NCI-H82 (cell line): ENCODE results near the gene SOX11.
A peak's percentile ranks its signal among the peaks of the same experiment; 100 is the strongest.
"Not testable (repeated sequence)": the region's sequence is repeated elsewhere in the genome, so short reads cannot be mapped to it uniquely, and the experiment has no call there.

Experiments used
- DNase-seq: peaks from one replicate; lab custom pipeline; 2025; lab: John Stamatoyannopoulos, UW

Gene SOX11

DNA sequence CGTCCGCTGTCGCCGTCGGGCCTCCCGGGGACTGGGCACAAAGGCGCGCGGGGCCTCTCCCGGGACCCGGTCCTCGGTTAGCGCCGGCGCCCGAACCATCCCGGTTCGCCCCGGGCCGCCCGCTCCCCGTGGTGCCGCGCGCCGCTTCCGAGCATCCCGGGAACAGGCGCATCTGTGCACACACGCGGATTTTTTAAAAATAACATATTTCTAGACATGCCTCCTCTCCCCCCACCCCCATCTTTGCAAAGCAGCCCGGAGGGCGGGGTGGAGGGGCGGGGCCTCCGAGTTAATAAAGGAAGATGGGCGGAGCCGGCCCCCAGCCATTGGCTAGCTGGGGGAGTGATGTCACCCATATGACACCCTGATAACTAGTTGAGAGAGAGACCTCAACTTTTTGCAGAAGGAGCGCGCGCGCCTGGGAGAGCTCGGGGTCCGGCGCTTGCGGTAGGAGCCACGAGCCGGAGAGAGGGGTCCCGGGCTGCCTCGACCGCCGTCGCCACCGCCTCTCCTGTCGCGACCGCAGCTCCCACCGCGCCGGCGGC is at the start of gene SOX11:
Gene SOX11, plus strand, starts transcription at position 400 of the 545 bp plus-strand sequence. CDS start 338 bp downstream, outside the sequence.
- DNase-seq, result peak; percentile 99

DNA sequence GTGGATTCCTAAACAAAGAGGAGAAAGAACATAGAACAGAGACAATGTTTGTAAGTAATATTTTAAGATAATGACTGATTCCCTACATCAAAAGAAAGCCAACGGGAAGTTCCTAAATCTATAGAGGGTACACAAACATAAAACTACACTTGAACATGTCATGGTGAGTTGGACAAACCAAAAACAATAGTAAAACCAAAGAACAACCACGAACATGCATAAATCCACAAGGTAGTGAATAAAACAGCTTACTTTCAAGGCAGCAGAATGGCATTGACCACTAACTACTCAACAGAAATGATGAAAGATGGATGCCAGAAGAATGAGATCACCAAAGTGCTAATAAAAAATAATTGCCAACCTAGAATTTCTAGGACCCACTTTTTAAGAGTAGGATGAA is 39.5 kb upstream of the SOX11 start:
- DNase-seq, result not testable (repeated sequence)

DNA sequence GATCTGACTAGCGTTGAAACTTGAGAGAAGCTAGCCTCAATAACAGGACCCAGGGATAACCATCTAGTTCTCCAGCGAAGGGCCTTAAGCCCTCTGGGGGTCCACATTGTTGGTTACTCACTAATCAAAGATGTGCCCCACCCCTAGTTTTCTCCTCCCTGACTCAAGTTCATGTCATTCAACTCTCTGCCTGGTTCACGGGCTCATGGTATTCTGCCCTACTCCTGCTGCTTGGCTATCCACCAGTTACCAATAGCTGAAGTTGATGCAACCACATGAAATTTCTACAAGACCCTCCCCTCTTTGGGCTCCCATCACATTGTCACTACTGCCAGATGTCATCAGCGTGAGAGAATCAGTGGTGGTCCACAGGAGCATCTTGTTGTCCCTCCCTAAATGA is 38.4 kb upstream of the SOX11 start:
- DNase-seq, result not testable (repeated sequence)

DNA sequence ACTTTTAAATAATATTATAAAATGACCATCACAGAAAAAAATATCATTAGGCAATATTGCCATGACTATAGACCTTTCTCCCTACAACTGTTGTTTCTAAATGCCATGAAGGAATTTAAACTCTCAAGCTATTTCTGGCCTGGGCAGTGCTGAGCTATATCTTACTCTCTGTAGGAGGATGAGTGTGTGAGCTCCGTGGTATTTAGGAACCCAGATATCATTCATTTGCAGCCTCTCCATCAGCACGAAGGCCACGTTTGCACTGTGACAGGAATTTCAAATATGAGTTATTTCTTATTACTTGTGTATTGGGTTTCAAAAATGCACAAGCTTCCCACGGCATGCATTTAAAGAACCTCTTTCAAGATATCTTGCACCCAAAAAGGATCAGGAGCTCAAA is 35.0 kb upstream of the SOX11 start:
- no peak for DNase-seq

DNA sequence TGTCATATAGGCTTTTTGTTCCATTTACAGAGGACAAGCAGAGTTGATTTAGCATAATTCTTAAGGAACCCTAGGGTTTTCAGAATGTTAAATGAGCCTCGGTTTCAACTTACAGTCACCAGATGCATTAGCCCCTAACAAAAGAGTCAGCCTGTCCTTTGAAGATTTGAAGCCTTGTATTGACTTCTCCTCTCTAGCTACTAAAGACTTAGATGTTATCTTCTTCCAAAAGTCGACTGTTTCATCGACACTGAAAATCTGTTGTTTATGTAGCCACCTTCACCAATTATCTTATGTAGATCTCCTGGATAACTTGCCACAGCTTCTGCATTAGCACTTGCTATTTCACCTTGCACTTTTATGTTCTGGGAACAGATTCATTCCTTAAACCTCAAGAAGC is 31.6 kb upstream of the SOX11 start:
- DNase-seq, result no peak

DNA sequence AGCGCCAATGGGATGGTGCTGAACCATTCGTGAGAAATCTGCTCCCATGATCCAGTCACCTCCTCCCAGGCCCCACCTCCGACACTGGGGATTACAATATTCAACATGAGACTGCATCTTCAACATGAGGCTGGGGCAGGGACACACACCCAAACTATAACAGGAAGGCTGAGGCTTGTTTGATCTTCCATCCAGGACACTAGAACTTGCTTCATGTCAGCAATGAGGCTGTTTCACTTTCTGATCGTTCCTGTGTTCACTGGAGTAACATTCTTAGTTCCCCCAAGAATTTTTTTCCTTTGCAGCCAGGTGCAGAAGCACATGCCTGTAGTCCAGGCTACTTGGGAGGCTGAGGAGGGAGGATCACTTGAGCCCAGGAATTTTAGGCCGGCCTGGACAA is 30.8 kb upstream of the SOX11 start:
- DNase-seq, result no peak

DNA sequence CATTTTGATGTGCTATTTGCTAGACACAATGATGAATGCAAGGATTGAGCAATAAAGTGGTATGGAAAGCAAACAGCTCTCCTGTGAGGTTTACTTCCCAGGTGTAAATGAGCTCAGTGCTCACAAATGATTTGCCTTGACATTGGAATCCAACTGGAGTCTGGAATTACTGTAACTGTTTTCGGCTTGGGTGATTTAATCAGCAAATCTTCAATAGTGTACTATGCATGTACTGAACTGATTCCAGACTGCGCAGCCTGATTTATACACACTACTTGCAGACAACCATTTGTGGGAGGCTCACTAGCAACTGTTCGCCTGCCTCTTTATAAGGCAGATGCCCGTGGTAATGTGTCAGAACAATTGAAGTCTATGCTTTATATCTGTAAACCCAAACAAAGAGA is 27.9 kb upstream of the SOX11 start:
- DNase-seq, result no peak

DNA sequence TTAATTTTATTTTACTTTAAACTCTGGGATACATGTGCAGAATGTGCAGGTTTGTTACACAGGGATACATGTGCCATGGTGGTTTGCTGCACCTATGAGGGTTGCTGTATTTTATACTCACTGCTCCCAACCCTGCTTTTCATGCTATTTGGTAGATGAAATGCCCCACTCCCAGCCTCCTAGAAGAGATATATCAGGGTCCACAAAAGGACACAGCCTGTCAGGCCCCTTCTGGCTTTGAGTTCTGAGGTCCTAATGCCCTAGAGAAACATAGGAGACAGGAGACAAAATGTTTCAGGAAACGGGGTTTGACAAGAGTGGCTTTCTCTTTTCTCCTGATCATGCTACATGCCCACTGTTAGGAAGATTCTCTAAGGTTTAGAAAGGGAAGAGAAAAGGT is 27.1 kb upstream of the SOX11 start:
- no peak for DNase-seq

DNA sequence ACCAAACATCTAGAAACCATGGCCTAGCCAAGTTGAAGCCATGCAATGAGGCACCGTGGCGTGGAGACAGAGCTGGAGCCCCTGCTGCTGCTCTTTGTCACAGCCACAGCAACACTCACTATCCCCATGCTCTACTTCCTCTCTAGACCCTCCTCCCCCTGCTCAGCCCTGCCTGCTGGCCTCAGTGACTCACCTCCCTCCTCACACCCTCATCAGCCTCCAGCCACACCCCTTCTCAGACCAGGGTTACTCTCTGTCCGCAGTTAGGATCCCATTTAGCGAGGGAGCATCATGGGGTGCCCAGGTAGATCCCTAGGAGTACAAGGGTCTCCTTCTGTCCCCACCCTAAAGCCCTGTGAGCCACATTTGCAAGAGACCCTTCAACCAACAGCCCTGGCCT is 25.4 kb upstream of the SOX11 start:
- no peak for DNase-seq

DNA sequence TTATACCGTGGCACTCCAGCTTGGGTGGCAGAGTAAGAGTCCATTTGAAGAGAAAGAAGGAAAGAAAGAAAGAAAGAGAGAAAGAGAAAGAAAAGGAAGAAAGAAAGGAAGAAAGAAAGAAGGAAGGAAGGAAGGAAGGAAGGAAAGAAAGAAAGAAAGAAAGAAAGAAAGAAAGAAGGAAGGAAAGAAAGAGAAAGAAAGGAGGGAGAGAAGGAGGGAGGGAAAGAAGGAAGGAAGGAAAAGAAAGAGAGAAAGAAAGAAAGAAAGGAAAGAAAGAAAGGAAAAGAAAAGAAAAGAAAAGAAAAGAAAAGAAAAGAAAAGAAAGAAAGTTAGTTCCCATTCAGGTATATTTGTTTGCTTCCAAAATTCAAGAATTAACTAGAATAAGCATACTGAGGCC is 24.5 kb upstream of the SOX11 start:
- not testable (repeated sequence) for DNase-seq

DNA sequence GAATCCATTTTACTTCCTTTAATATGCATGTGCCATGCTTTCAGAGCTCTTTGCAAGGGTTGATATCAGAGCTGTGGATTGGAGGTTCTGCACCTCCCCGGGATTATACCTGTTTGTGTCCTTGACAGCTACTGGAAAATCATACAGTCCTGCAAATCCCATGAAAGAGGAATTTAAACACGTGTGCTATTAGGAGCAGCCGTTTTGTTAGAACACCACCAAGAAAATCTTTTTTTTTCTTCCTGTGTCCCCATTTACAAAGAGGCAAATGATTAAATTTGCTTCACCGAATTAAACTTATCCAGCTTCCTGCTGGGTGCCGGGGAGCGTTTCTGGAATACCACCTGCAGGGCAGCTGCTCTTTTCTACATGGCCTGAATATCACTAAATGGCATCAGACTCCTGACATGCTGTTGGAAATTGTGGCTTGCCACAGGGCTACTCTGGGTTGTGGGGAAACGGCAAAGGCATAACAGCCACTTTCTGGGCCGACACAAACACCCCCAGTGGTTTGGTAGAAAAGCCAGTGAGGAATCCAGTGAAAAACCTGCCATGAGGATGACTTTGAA is 23.4 kb upstream of the SOX11 start:
- no peak for DNase-seq

DNA sequence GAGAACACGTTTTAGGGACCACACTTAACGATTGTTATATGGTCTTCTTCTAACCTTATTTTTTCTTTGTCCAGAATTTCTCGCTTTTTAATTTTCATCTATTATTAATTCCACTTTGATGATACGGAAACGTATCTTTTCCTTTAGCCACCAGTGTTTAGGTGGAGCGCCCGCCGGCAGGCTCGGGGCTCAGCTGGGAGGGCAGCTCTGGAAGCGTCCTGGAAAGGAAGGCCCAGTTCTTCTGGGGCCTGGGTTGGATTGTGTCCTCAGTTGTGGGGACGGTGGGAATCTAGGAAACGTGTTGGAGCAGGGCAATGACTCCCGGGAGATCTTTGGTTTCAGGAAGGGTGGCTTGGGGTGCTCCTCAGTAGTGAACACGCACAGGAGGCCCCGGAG is 19.4 kb upstream of the SOX11 start:
- no peak for DNase-seq

DNA sequence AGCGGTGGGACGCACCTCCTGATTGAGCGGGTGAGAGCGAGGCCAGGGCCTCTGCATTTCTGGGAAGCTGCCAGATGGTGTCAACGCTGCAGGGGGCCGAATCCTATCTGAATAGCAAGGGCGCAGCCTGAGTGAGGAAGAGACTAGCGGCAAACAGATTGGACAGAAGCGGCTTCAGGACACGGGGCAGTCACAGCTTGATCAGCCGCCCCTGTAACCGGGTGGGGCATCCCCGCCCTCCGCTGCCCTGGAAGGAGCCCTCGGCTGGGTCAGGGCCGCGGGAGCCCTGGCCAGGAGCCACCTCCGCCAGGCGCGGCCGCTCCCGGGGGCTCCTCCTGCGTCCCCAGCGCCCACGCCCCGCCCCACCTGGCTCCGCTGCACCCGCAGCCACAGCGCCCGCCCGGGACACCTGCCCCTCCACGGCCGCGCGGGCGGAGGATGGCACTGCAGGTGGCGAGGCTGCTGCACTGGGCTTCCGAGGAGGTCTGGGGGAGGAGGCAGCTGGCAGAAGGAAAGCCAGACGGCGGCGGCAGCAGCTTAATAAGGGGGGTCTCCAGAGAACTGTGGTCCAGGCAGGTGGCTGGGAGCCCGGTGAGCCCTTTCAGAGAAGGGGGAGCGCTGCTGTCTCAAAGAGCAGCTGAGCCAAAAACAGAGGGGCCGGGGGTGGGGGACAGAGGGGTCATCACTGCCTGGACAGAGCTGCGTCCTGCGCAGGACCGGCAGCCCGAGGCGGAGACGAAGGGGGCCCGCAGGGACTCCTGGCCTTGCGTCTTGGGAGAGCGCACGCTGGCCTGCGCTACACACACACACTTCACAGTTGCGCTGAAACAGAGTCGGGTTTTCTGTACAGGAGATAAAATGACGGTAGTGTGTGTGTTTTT is 18.8 kb upstream of the SOX11 start:
- DNase-seq, result peak; percentile 69

DNA sequence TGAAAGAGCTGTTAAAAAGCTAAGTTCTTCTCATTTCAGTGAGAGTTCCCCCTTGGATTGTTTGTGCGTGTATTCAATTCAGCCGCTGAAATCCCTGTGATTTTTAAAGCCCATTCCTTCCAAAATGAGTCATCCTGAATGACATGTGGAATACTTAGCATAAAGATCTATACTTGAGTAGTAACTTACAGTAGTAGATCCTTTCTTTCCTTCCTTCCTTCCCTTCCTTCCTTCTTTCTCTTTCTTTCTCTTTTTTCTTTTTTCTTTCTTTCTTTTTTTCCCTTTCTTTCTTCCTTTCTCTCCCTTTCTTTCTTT is 18.2 kb upstream of the SOX11 start:
- no peak for DNase-seq

DNA sequence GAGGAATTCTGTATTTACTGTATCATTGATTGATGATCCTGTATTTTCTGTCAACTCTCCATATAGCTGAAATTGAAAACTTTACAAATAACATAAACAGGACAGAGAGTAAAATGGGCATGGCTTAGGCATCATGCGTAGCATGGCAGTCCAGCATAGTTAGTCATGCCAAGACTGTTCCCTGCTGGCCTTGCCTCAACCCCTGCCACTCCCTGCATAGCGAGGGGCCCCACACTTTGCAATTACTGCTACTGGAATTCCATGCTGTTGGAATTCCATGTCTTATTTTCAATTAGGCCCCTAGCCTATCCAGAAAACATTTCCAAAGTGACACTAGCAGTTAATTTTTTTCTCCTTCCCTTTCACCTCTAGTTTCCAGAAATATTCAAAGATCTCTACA is 15.1 kb upstream of the SOX11 start:
- DNase-seq, result no peak

DNA sequence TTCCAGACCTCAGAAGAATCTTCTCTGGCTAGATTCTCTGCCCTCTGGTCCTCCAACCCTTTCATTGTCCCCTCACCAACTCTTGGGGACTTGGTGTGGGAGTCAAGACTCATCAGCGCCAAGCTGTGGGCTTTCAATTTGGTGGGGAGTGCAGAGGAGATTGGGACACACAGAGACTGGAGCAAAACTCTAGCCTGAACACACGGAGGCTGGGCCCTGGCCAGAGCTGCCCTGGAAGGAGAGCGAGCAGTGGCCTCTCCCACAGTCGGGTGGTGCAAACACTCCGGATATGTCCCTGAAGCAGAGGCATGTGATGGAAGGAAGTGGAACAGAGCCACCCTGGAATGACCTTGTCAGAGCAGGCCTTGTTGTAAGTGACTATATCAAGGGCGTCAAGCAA is 8.7 kb upstream of the SOX11 start:
- DNase-seq, result no peak

DNA sequence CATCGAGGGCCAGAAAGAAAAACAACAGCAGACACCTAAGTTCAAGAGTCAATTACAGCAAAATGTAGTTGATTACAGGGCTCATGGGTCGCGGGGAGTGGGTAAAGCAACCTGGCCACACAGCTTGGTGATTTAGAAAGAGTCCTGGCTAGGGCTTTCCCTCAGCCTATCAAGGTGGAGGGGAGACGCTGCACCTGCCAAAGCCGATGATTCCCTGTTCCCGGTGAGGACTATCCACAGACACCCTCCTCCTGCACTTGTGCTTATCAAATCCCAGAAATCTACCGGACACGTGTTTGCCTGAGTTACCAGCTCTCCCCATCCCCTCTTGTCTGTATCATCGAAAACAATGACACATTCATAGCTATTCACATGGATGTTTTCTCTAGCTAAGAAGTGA is 7.0 kb upstream of the SOX11 start:
- DNase-seq, result no peak

DNA sequence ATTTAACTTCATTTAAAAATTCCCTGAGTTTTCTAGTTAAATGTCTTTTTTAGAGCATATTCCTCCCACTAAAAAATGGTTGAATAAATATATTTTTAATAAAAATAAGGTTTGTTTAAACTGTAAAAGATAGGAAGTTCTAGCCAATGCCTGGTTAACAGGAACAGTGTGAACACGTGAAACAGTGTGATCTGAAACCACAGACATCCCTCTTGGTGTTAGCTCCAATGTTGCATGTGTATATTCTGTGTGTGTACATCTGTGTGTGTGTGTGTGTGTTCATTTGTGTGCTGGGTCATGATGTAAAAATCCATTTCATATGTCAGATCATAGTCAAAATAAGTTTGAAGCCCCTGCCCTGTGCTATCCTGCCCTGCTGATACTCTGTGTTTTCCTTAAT is 6.1 kb upstream of the SOX11 start:
- no peak for DNase-seq

DNA sequence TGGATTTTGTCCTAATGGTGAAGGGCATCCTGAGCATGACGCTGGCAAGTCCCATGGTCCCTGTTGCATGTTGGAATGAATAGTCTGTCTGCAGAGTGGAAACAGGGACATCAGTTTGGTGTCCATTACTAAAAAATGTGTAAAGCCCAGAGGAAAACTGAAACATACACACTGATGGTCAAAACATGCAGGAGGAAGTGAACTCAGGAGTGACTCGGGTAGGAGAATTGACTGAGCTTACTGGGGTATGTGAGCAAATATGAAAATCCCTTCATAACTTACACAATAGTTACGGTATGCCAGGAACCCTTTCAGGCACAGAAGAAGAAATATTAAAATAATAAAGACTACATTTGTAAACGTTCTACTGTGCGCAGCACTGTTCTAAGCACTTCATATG is 5.6 kb upstream of the SOX11 start:
- no peak for DNase-seq

DNA sequence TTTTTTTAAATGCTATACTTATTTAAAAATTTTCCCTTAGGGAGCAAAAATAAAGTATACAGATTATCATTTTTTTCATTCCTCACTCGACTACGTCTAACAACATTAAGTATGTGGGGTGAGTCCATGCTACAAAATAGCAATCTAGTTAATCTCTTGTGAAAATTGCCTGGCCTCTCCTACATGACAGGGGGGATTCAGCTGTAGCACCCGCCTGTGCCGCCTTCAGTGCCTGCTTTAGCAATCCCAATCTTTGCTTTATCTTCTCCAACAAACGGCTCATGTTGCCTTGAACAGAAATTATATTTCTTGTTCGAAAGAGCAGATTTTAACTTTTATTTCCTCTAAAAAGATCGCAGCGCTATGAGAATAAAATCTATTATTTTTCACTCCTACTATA is 2.4 kb upstream of the SOX11 start:
- DNase-seq, result peak; percentile 54

DNA sequence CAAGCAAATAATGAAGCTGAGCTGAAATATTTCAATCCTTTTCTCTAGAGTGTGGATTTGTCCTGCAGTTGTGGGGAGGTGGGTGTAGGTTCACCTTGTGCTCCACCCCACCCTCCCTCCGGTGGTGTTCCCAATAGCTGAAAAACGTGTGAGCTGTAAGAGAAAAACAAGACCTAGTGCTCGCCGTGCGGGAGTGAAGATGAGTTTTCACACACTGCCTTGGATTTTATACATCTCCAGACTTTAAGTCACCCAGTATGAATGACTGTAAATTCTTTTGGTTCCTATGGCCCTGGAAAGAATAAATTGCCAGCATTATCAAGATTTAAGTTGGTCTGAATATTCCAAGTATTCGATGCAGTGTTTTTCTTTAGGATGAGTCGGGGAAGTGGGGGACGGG is 1.9 kb upstream of the SOX11 start:
- peak; percentile 48 for DNase-seq

DNA sequence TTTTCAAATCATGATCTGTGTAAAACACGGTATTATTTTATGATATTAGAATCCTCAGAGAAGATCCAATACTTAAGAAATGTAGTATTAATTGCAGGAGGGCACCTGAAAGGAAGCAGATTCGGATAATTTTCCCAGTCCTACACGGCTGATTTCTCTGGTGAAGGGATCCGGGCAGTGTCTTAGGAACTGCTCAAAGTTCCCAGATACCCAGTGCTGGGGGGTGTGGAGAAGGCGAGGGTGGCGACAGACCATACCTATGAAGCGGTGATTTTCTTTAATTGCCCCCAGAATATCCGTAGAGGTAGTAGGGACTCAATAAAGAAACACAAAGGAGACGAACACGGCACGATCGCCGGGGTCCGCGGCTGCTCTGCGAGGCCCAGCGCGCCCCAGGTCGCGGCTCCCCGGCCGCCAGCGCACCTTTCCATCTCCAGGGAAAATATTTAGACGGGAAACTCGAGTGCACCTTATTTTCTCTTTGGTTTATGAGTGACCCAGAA is 1.4 kb upstream of the SOX11 start:
- peak; percentile 73 for DNase-seq

DNA sequence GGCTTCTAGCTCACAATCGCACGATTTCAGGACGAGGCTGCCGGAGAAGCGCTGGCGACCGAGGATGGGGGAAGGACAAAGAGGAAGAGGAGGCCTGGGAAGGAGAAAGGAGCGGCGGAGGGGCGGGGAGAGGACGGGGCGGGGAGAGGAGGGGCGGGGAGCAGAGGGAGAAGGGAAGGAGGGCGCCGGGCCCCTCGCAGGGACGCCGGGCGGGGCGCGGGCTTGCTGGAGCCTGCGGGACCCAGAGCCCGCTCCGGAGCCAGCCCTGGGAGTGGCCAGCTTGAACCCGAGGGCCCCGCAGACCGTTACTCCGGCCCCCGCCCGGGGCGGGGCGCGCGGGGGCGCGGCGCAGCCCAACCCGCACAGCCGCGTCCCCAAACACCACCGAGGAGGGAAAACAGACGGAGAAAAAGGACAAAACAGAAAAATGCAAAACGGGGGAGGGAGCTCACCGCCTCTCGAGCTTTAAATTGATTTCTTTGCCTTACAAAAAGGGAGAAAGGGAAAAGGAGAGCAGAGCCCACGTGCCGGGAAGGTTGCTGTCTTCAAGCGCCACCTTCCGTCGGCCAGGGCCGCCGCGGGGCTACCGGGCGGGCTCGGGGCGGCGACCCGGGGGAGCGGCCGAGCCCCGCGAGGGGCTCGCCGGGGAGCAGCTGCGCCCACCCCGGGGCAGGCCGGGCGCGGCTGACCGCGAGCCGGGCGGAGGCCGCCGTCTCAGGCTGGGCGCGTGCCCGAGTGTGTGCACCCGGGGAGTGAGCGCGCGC is 781 bp upstream of the SOX11 start:
- peak; percentile 93 for DNase-seq
